ENCODE measurements around the gene RBKS.

GRCh38 chr2:27886322-27886721, 3.9 kb downstream of the RBKS start:
- TF ChIP-seq CTCF (conservative IDR thresholded peaks at IDR 0.05) (no peak), ZFX (IDR thresholded peaks at IDR 0.05) (no peak)
